Glomerular visceral epithelial cell (primary cell): ENCODE measurements around the gene LSM2.

Experiments used
- DNase-seq: peaks from one replicate; pipeline ENCODE4 v3.0.0-alpha.2; 2016; ENCODE audit errors: extremely low spot score

The LSM2 gene

GRCh38 chr6:31776989-31777666 is 29.6 kb downstream of the LSM2 start, which contains the start of gene VWA7:
Gene VWA7, minus strand, starts transcription at chr6:31777328. Its CDS starts 549 bp downstream, at chr6:31776779.
- peak; percentile 95 for DNase-seq

- no peak for DNase-seq
These were observed 30.2 kb downstream of the LSM2 start for GRCh38 chr6:31776485-31776988.

- DNase-seq: no peak
These were observed 30.9 kb downstream of the LSM2 start for GRCh38 chr6:31775633-31776484.

GRCh38 chr6:31775184-31775583 is 31.6 kb downstream of the LSM2 start:
- DNase-seq: no peak

GRCh38 chr6:31771992-31772358 is 34.8 kb downstream of the LSM2 start:
- no peak for DNase-seq

- no peak for DNase-seq
These were observed 35.9 kb downstream of the LSM2 start for GRCh38 chr6:31770860-31771259.

- DNase-seq: peak; percentile 81
These were observed 36.9 kb downstream of the LSM2 start for GRCh38 chr6:31769684-31770371.

- DNase-seq: no peak
These were observed 38.2 kb downstream of the LSM2 start for GRCh38 chr6:31768363-31769257.

- no peak for DNase-seq
These were observed 39.6 kb downstream of the LSM2 start for GRCh38 chr6:31767096-31767645.

GRCh38 chr6:31765910-31766794 is 40.6 kb downstream of the LSM2 start:
- no peak for DNase-seq

GRCh38 chr6:31765559-31765909 is 41.2 kb downstream of the LSM2 start:
- no peak for DNase-seq

GRCh38 chr6:31764198-31764597 is 42.6 kb downstream of the LSM2 start:
- DNase-seq: no peak

GRCh38 chr6:31763619-31763940 is 43.2 kb downstream of the LSM2 start:
- DNase-seq: peak; percentile 35

- no peak for DNase-seq
These were observed 43.7 kb downstream of the LSM2 start for GRCh38 chr6:31762878-31763618.

GRCh38 chr6:31762356-31762755 is 44.4 kb downstream of the LSM2 start, which contains the start of gene SAPCD1:
Gene SAPCD1, plus strand, starts transcription at chr6:31762656. Its CDS starts 399 bp downstream, at chr6:31763055.
- no peak for DNase-seq

- no peak for DNase-seq
These were observed 45.4 kb downstream of the LSM2 start for GRCh38 chr6:31761343-31761742.

- no peak for DNase-seq
These were observed 46.0 kb downstream of the LSM2 start for GRCh38 chr6:31760790-31761189.

GRCh38 chr6:31758281-31758680 is 48.5 kb downstream of the LSM2 start:
- DNase-seq: no peak

GRCh38 chr6:31752739-31753319 is 53.9 kb downstream of the LSM2 start:
- DNase-seq: peak; percentile 57
